NCI-H446 (cell line): ENCODE data around the gene MYH13.
A peak's percentile ranks its signal among the peaks of the same experiment; 100 is the strongest.

ENCODE experiments used
- DNase-seq, 2 experiments: peaks; one replicate each; lab custom pipeline; 2025; lab: John Stamatoyannopoulos, UW

MYH13 gene

DNA sequence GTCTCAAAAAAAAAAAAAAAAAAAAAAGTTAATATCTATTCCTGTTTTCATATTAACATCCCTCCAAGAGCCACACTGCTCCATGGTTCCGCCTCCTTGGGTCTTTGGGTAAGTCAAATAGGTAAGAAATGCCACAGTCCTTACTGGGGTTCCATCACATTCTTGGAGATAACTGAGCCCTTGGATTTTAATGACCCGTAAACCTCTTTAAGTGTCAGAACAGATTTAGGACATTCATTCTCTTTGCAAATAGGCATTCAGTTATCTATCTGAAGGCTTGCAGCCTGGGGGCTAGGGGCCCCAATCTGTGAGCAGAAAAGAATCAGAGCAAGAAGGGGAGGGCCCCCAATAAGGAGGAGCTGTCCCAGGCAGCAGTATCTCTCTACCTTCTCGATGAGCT, 28.0 kb downstream of the MYH13 start:
- DNase-seq: no peak

DNA sequence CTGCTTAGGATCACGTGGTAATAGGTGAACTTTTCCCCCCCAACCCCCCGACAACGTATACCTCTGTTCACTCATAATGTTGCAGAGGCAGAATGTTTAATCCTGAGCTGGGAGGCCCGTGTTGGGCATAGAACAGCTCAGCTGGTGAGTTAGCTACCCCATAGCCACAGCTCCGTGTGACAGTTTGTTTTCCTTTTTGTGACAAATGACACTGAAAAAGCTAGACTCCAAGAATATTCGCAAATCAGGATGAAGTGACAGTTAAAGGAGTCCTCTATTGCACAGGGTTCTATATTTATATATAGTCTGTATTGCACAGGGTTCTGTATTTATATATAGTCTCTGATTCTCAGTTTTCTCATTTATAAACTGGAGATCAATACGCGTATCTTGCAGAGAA, 33.8 kb downstream of the MYH13 start:
- no peak for DNase-seq

DNA sequence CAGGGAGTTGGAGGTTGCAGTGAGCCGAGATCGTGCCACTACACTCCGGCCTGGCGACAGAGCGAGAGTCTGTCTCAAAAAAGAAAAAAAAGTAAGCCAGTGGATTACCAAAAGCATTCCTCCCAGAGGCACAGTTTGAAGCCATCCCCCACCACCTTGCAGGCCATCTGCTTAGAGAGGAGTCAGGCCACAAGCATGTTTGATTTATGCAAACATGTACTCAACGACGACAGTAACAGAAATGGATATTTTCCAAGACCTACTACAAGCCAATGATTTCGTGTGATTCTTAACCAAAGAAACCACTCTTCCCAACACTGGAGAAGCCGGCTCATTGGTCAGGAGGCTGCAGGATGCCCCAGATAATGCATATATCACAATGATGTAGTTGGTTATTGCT, 34.8 kb downstream of the MYH13 start:
- DNase-seq: no peak

DNA sequence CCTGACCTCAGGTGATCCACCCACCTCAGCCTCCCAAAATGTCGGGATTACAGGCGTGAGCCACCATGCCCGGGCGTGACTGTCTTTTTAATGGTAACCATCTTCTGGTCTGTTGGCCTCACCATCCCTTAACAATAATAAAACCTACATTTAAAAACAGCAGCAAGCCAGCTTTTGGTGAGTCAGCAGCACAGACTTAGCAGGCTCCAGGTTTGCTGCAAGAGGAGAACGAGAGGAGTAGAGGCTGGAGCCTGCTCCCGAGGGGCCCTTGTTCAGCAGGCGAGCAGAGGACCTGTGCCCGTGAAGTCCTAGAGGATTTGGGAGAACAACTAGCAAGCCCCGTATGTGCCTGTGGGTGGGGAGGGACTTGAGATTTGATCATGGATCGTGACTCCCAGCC, 35.7 kb downstream of the MYH13 start:
- no peak for DNase-seq

- DNase-seq: no peak
These were observed 36.4 kb downstream of the MYH13 start for GRCh38 chr17:10336393-10336792.

GRCh38 chr17:10332515-10332914, 40.3 kb downstream of the MYH13 start:
- DNase-seq: no peak

- no peak for DNase-seq
These were observed 43.6 kb downstream of the MYH13 start for GRCh38 chr17:10328971-10329923.

- DNase-seq: no peak
These were observed 44.6 kb downstream of the MYH13 start for GRCh38 chr17:10328206-10328605.

- DNase-seq: peak; percentile 2 to 61
These were observed 45.2 kb downstream of the MYH13 start for GRCh38 chr17:10327640-10328039.

GRCh38 chr17:10325031-10325695, 47.6 kb downstream of the MYH13 start:
- no peak for DNase-seq

DNA sequence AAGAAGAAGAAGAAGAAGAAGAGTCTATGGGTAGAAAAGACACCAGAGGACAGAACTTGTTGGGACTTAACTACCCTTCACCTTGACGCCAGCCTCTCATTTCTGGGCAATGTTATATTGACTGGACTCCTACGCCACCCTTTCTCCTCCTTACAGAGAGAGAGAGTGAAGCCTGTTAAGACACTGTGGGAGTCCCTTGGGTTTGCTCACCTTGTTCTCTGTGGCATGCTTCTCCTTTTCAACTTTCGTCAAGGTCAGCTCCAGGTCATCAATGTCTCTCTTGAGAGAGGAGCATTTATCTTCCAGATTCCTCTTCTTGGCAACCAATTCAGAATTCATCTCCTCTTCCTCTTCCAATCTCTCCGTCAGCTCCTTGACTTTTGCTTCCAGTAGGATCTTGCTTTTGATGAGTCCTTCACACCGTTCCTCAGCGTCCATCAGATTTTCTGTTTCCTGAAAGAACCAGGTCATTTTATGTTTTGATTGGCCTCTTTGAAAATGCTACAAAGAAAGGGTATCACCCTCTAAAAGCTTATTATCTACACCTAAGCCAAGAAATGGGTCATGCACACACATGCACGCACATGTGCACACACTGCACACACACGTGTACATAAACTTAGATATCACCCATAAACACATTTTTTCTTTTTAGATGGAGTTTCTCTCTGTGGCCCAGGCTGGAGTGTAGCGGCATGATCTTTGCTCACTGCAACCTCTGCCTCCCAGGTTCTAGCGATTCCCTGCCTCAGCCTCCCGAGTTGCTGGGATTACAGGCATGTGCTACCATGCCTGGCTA, 48.8 kb downstream of the MYH13 start:
- DNase-seq: no peak

GRCh38 chr17:10318535-10318934, 54.3 kb downstream of the MYH13 start:
- no peak for DNase-seq

- no peak for DNase-seq
These were observed 55.3 kb downstream of the MYH13 start for GRCh38 chr17:10317543-10317834.

DNA sequence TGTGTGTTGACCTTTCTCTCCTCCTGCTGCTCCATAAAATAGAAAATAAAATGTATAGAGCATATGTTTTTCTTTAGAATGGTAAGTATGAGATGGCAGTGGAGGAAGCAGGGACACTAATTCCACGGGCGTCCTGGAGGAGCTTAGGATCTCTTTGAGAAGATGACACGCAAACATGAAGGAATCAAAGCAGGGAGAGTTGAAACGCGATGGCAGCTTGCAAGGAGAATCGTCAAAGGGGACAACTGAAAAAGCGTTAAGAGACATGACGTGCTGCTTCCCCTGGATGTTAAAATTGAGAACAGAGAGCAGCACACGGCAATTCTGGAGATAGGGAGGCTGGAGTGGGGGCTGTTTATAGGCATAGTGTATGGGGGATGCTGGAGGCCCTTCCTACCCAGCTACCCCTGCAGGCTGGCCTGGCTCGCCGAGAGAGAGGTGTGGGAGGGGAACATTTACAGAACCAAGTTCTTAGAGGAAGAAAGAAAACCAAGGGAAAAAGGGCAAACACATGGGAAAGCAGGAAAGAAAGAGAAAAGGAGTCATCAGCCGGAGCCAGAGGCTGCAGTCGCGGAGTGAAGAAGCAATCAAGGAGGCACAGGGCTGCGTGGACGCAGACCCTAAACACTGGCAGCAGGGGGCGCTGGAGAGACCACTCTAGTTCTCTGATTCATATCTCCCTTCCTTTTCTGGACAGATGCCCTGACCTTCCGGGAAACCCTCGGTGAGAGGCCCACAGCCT, 55.8 kb downstream of the MYH13 start:
- DNase-seq: peak in 1 of 2 experiments; percentile 13

DNA sequence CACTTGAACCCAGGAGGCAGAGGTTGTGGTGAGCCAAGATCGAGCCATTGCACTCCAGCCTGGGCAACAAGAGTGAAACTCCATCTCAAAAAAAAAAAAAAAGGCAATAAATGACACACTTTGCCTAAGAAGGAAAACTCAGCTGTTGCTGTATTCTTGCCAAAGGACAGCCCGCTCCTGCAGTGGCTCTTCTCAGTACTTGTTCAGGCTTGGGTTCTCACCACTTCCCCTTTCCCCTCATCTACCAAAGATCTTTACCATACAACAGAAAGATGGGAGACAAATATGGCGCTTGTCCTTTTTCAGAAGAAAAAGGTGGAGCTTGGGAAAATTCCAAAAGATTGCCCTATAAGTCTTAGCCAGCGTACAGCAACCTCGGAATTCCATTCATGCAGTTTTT, 58.5 kb downstream of the MYH13 start:
- no peak for DNase-seq

DNA sequence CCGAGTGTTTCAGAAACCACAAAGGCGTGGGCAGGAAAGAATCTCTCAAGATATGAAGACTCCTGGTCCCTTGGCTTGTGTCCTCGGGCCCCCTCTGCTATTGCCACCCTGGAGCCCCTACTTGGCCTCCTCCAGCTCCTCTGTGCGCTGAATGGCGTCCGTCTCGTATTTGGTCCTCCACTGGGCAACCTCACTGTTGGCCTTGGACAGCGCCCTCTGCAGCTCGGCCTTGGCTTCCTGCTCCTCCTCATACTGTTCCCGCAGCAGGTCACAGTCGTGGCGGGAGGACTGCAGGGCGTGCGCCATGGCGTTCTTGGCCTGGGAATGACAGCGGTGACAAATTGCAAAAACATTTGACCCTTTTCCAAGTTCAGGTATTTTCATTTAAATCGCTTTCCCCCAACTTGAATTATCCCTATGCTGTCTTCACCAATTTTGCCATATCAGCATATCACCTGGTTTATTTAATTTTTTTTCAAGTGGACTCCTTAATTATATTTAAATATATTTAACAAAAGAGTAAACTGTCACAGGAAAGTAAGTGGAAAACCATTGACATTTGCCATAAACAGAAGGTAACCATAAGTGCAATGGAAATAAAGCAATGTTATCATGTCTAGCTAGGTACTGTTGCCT, 59.7 kb downstream of the MYH13 start:
- DNase-seq: no peak

GRCh38 chr17:10311131-10311530, 61.7 kb downstream of the MYH13 start:
- no peak for DNase-seq

DNA sequence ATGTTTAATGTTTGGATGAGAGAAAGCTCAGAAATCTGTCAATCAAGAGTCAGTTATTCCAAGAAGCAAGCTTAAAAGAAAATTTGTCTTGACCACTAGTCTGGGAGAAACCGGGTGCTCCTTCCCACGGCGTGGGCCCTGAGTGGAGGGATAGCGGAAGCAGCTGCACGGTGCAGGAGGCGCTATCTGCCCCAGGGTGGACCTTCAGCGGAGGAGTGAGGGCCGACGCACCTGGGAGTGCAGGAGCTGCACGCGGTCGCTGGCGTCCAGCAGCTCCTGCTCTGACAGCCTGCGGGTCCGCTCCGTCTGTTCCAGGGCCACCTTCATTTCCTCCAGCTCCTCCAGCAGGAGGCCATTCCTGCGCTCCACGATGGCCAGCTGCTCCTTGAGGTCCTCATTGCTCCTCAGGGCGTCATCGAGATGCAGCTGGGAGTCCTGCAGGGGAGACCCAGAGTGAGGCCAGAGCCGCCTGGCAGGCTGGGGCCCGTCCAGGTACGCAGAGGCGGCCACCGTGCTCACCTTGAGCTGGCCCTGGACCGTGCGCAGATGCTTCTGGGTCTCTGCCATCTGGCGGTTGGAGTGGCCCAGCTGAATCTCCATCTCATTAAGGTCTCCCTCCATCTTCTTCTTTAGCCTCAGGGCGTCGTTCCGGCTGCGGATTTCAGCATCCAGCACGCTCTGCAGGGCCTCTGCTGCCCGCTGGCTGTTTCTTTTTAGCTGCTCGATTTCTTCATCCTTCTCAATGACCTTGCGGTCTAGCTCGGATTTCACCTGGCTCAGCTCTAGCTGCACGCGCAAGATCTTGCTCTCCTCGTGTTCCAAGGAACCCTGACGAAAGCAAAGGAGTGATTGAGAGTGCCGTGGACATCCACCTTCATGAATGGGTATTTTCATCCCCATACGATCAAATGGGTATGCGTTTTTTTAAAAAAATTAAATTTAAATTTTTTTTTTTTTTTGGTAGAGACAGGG, 63.5 kb downstream of the MYH13 start:
- no peak for DNase-seq

DNA sequence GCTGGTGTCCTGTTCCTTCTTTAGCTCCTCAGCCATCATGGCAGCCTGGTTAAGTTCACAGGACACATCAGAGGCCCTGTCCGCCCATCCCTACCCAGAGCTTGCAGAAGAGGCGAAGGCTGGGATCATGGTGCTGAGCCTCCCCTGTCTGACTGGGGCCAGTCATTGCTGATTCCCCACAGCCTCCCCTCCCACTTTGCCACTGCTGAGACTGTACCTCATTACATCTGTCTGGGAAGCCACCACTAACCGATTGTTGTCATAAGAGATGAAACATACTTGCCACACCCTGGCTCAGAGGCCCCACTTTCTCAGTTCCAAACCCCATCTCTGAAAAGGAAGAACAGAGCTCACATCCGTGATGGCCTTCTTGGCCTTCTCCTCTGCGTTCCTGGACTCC, 66.2 kb downstream of the MYH13 start:
- no peak for DNase-seq

DNA sequence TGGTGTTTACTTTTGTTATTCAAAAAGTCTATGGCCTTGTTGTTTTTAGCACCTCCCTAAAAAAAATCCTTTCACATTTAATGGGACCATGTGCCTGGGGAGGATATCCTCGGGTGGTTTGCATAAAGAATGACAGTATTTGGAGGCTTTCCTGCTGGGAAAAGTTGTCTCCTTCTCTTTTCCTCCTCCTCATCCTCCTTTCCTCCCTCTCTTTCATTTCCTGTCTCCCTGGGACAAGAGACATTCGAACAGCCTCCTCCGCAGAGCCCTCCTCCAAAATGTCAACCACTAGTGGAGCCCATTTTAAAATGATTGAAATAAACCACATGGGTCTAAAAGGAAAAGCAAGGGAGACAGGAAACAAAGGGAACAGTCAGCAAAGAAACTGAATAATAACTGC, 67.4 kb downstream of the MYH13 start:
- DNase-seq: no peak
